Limb (tissue), 2 donors: ENCODE data around the gene RAPGEFL1.
A peak's percentile ranks its signal among the peaks of the same experiment; 100 is the strongest.
"Not testable (repeated sequence)": the region's sequence is repeated elsewhere in the genome, so short reads cannot be mapped to it uniquely, and the experiment has no call there.

Source experiments
- DNase-seq, 2 donors: peaks; one replicate each; pipeline ENCODE4 v3.0.0-alpha.2; 2016; ENCODE audit errors: extremely low spot score in 2 of 2

The RAPGEFL1 gene

GRCh38 chr17:40177275-40177874 is at the start of gene RAPGEFL1:
RAPGEFL1 (plus strand) TSS chr17:40177470; CDS start chr17:40177862, 392 bp downstream.
- DNase-seq, result peak; percentile 50 to 87

- no peak for DNase-seq
These were observed 47.8 kb upstream of the RAPGEFL1 start for GRCh38 chr17:40129498-40129897.

GRCh38 chr17:40130352-40131042 is 46.8 kb upstream of the RAPGEFL1 start:
- no peak for DNase-seq

- no peak for DNase-seq
These were observed 43.1 kb upstream of the RAPGEFL1 start for GRCh38 chr17:40134184-40134583.

GRCh38 chr17:40135817-40136216 is 41.5 kb upstream of the RAPGEFL1 start:
- no peak for DNase-seq

- DNase-seq, result no peak
These were observed 37.7 kb upstream of the RAPGEFL1 start for GRCh38 chr17:40139566-40140058.

GRCh38 chr17:40143166-40143565 is 34.1 kb upstream of the RAPGEFL1 start:
- not testable (repeated sequence) for DNase-seq

- no peak for DNase-seq
These were observed 31.8 kb upstream of the RAPGEFL1 start for GRCh38 chr17:40145476-40145875.

GRCh38 chr17:40148527-40148926 is 28.7 kb upstream of the RAPGEFL1 start:
- no peak for DNase-seq

- DNase-seq, result no peak
These were observed 27.0 kb upstream of the RAPGEFL1 start for GRCh38 chr17:40150276-40150675.

- no peak for DNase-seq
These were observed 25.8 kb upstream of the RAPGEFL1 start for GRCh38 chr17:40151414-40151963.

GRCh38 chr17:40153603-40154236 is 23.6 kb upstream of the RAPGEFL1 start:
- DNase-seq, result no peak

GRCh38 chr17:40157973-40158372 is 19.3 kb upstream of the RAPGEFL1 start:
- DNase-seq, result no peak

- DNase-seq, result no peak
These were observed 18.7 kb upstream of the RAPGEFL1 start for GRCh38 chr17:40158438-40159013.

GRCh38 chr17:40159456-40159855 is 17.8 kb upstream of the RAPGEFL1 start:
- DNase-seq, result no peak

- DNase-seq, result no peak
These were observed 9.5 kb upstream of the RAPGEFL1 start for GRCh38 chr17:40167685-40168261.

GRCh38 chr17:40168262-40168832 is 8.9 kb upstream of the RAPGEFL1 start:
- peak in 1 of 2 donors; percentile 77 for DNase-seq

GRCh38 chr17:40170325-40170724 is 6.9 kb upstream of the RAPGEFL1 start:
- no peak for DNase-seq

GRCh38 chr17:40171750-40172149 is 5.5 kb upstream of the RAPGEFL1 start:
- DNase-seq, result no peak

GRCh38 chr17:40173091-40173777 is 4.0 kb upstream of the RAPGEFL1 start:
- no peak for DNase-seq

- DNase-seq, result no peak
These were observed 3.5 kb upstream of the RAPGEFL1 start for GRCh38 chr17:40173778-40174135.
